ENCODE data around the gene SOX13.

DNA sequence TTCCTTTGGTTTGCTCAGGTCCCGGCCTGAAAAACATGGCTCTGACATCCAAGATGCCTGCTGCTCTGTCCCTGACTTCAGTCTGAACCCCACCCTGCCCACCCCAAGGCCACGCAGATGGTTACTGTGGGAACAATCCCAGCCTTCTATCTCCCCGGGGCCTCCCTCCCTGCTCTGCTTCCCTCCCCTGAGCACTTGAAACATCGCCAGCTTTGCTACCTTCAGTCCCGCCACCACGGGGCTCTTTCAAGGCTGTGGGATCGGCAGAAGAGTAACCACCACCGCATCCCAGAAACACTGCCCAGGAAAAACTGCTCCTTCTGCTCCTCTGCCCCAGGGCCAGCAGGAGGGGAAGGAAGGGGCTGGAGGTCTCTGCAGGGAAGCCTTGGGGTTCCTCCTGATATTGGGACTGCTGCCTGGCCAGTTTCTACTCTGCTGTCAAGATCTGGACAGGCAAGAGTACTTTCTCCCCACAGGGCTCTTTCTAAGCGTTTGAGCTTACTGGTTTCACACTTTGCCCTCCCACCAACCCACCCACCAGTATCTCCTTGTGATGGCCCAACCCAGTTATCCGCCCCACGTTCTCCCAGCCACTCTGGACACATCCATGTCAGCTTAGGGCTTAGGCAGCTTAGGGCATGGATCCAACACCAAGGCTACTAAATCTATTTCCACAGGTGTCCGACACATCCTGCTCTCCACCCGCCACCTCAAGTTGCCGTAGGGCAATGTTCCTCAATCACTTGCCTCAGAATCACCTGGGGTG, 70.5 kb downstream of the SOX13 start:
- TF ChIP-seq, protein P1, sequence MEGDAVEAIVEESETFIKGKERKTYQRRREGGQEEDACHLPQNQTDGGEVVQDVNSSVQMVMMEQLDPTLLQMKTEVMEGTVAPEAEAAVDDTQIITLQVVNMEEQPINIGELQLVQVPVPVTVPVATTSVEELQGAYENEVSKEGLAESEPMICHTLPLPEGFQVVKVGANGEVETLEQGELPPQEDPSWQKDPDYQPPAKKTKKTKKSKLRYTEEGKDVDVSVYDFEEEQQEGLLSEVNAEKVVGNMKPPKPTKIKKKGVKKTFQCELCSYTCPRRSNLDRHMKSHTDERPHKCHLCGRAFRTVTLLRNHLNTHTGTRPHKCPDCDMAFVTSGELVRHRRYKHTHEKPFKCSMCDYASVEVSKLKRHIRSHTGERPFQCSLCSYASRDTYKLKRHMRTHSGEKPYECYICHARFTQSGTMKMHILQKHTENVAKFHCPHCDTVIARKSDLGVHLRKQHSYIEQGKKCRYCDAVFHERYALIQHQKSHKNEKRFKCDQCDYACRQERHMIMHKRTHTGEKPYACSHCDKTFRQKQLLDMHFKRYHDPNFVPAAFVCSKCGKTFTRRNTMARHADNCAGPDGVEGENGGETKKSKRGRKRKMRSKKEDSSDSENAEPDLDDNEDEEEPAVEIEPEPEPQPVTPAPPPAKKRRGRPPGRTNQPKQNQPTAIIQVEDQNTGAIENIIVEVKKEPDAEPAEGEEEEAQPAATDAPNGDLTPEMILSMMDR (IDR thresholded peaks at IDR 0.05) = no peak
- no peak for TF ChIP-seq POLR2A (IDR thresholded peaks at IDR 0.05)
